HG02623 (cell line): ENCODE measurements around the gene SBSN.

Experiments
- ATAC-seq: cut with Tn5 transposase; IDR thresholded peaks from one replicate; pipeline ENCODE4 v1.9.1; 2021; ENCODE audit warnings: moderate library complexity; ENCODE audit not compliant: unreplicated experiment

Gene SBSN

DNA sequence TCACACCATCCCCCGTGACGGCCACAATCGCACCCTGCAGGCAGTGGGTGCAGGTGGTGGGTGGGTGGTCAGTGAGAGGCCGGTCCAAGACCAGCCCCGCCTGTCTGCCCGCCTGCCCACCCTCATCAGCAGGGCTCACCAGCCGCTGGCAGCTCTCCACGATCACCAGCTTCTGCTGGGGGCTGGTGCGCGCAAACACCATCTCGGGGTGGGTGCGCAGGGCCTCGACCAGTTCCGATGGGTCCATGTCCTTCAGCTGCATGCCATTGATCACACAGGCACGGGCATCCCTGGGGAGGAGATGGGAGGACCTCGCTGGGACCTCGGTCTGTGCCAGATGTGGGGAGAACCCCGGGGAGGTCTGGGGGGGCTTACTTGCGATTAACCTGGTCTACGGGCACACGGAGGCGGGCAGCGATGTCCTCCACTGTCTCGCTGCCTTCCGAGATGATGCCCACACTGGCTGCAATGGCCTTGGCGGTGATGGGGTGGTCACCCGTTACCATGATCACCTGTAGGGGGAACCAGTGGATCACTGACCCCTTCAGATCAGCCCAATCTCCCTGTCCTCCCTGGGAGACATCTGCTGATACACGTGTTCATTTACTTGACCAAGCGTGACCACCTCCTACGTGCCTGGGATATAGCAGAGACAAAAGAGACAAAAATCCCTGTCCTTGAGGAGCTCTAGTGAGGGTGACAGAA, 27.3 kb upstream of the SBSN start:
- ATAC-seq, result no peak

DNA sequence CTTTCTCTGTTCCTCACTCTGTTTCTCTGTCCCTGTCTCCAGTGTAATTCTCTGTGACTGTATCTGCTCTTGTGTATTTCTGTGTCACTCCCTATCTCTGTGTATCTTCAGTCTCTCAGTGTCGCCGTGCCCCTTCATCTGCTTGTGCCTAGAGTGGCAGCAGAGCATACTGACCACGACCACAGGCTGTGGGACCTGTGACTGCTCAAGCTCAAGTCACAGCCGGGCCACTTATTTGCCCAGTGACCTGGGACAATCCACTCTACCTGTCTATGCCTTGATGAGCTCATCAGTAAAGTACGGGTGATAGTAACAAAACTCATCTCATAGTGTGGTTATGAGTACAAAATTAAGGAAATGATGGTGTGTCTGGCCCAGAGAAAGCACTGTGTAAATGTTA, 26.0 kb upstream of the SBSN start:
- ATAC-seq, result no peak

- no peak for ATAC-seq
These were observed 25.4 kb upstream of the SBSN start for GRCh38 chr19:35553385-35554000.

- ATAC-seq, result no peak
These were observed 24.6 kb upstream of the SBSN start for GRCh38 chr19:35552534-35553384.

DNA sequence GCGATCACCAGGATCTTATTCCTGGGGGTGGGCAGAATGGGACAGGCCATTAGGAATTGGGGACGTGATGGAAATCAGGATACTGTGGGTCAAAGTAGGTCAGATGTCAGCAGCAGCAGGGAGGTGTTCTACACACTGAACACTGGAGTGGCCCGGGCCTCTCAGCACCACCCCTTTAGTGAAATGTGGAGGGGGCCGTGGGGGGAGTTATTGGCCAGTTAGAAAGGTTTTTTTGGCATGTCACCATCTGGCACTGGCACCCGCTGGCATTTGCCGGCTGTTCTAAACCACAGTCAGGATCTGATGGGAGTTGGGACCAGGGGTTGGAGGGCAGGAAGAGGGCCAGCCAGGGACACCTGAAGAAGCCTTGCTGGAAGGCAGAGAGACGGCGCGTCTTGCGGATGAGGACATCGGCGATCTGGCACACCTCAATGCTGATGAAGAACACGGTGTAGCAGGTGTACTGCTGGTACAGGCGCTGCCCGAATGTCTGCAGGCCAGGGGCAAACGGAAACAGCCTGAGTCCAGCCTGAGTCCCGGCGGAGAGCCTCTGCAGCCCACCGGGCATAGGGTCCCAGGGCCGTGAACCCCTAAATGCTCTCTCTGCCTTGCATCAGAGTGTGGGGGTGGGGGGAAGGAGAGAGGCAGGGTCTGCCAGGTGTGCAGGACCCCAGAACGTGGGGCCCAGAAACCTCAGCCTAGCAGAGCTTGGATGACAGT, 23.1 kb upstream of the SBSN start:
- no peak for ATAC-seq

- no peak for ATAC-seq
These were observed 21.9 kb upstream of the SBSN start for GRCh38 chr19:35549879-35550523.

DNA sequence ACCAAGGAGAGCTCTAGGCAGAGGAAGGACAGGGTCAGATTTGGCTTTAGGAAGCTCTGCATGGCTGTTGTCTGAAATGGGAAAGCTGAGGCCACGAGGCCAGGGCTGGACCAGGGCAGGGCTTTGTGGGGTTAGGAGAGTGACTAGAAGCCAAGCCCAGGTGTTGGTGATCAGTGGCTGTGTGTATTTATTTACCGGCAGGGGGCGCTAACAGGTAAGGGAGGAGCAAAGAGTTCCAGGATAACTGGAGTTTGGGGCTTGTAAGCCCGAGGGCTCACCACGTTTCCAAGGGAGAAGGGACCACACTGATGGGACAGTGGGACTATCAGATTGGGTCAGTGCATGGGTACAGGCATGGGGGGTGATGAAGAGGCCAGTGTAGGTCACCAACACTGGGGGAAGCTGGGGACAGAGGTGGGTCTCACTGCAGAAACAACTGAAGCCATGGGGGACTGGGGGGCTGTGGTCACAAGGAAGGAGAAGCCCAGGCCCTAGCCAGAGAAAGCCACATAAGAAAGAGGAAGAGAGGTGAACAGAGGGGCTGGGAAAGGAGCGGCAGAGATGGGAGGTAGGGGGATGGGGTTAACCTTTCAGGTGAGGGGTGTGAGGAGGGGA, 21.2 kb upstream of the SBSN start:
- no peak for ATAC-seq

DNA sequence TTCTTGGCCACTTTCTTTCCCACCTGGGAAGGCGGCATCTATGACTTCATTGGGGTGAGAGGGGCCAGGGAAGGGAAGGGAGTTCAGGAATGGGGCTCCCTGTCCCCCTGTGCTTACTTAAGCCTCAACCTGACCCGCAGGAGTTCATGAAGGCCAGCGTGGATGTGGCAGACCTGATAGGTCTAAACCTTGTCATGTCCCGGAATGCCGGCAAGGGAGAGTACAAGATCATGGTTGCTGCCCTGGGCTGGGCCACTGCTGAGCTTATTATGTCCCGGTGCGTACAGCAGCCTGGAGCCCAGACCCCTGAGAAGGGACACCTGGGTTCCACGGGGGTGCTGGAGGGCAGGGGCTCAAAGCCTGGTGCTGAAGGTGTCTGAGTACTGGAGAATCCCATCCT, 18.4 kb upstream of the SBSN start:
- ATAC-seq, result no peak

DNA sequence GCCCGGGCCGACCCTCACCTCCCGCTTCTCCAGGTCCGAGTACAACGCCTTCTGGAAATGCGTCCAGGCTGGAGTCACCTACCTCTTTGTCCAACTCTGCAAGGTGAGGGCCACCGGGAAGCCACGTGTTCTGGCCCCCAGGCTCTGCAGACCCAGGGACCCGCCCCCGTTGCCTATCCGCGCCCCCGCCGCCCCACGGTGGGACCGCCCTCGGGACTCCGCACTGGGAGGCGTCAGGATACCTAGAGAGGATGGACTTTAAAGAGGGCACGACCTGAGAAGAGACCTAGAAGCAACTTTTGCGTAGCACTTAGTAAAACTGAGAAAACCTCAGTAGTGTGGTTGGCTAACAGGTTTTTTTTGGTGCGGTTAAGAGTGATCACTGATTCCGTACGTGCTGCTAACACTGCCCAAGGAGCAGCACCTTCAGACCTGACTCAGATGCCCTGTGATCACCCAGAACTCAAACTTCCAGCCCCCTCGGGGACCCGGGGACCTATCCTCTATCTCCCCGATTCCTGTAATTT, 17.8 kb upstream of the SBSN start:
- ATAC-seq, result no peak

- peak; percentile 84 for ATAC-seq
These were observed 17.1 kb upstream of the SBSN start, which contains the start of gene TMEM147 for GRCh38 chr19:35545001-35545854. TSS of gene TMEM147 (plus strand) at chr19:35545626. CDS start at chr19:35545740, 114 bp downstream.

DNA sequence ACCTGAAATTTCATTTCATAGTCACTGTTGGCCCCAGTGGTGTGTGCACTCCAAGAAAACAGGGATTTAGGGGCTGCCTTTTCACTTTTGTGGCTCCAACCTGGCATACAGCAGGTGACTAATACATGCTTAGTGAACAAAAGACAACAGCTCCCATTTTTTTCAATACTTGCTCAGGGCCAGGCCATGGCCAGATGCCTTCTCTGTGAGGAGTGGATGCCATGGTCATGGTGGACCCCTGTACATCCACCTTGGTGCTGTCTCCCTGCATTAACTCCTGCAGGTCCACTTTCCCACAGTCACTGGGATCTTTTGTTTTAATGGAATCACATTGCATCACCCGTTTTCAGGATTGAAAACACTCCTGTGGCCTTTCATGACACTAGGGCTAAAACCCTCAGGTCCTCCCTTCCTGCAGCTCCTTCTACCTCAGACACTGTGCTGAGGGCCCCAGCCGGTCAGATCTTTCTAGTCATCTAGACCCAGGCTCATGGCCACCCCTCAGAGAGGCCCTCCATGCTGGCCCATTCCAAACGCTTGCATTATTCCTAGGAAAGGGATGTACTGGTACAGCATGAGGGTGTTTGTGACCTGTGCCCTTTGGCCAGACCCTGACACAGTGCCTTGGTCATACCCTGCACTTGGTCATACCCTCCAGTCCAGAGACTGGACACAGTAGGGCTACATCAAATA, 16.1 kb upstream of the SBSN start:
- ATAC-seq, result no peak

DNA sequence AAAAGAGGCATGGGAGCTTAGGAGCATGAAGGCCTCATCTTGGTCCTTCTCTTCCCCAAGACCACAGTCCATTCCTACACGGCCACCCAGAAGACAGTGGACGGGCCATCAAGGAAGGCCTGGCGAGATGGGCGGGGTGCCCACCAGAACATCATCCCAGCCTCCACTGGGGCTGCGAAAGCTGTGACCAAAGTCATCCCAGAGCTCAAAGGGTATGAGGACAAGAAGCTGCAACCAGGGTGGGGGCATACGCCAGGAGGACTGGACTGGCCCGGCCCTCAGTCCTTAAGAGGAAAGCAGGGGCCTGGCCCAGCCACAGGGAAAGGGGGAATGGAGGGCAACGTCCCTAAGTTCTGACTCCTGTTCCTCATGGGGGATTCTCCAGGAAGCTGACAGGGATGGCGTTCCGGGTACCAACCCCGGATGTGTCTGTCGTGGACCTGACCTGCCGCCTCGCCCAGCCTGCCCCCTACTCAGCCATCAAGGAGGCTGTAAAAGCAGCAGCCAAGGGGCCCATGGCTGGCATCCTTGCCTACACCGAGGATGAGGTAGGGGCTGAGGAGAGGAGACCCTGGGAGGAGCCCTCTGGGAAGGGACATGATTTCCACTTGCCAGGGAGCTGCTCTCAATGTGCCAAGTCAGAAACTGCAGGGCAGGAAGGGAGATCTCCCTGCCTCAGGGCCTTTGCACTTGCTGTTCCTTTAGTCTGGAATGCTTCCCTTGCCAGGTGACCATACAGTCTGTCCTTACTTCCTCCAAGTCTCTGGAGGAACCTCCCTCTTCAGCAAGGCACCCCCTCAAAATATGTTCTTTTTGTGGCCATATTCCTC, 15.4 kb upstream of the SBSN start:
- ATAC-seq, result no peak

GRCh38 chr19:35542209-35542608, 14.1 kb upstream of the SBSN start:
- ATAC-seq, result no peak

DNA sequence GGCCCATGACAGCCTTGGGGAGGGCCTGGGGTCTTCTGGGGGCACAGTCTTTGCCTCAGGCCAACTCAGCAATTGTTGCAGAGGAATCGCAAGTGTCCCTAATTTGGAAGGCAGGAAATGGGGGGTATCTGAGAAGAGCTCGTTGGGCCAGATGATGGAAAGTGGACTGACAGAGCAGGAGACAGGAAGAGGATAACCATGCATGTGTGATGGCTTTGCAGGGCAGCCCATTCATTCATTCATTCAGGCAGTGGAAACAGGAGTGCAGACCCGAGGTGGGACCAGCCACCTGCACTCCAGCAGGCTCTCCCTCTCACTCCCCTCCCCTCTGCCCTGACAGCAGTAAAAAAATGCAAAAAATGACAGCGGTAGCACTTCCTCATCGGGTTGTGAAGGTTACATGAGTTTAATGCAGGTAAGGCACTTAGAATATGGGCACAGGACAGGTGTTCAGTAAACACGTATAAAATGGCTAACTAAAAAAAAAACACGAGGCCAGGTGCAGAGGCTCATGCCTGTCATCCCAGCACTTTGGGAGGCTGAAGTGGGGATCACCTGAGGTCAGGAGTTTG, 12.3 kb upstream of the SBSN start:
- no peak for ATAC-seq

DNA sequence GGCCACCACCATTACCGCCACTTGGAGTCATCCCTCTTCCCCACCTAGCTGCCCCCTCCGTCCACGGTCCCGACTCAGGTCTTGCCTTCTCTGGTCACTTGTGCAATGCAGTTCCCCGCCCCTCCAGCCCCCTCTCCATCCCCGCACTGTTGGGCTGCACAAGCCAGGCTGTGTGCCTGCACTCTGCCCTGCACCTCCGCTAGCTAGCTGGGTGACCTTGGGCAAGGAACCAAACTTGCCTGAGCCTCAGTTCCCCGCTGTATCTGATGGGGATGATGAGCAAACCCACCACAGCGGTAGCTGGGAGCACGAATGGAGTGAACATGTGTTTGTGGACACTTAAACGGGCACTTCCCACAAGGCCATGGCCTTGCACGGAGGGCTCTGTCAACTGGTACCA, 11.7 kb upstream of the SBSN start:
- ATAC-seq, result no peak

DNA sequence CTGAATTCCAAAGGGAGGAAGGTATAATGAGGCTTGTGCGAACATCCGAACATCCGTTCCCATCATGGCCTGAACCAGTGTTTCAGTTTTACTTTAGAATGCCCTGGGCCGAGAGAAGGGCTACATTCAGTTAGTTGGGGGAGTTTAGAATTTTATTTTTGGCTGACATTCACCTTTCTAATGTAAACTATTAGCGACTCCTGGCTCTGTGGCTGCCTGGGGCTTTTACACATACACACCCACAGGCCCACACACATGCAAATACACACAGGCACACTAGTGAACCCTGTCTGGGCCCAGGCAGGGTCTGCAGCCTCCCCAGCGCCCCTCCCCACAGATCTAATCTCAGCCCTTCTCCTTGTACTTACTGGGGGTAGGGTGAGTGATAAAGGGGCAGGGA, 11.2 kb upstream of the SBSN start:
- ATAC-seq, result no peak

GRCh38 chr19:35534803-35535480, 6.8 kb upstream of the SBSN start:
- ATAC-seq, result no peak
